Measurements from ENCODE around the gene NVL. TPM values are rescaled to one million over a fixed set of nuclear protein-coding genes. Genes with fewer than 3 reads are reported as not detected.

Gene NVL
- total RNA-seq, 1 experiment from 2014 or later, result 21.9 TPM

DNA sequence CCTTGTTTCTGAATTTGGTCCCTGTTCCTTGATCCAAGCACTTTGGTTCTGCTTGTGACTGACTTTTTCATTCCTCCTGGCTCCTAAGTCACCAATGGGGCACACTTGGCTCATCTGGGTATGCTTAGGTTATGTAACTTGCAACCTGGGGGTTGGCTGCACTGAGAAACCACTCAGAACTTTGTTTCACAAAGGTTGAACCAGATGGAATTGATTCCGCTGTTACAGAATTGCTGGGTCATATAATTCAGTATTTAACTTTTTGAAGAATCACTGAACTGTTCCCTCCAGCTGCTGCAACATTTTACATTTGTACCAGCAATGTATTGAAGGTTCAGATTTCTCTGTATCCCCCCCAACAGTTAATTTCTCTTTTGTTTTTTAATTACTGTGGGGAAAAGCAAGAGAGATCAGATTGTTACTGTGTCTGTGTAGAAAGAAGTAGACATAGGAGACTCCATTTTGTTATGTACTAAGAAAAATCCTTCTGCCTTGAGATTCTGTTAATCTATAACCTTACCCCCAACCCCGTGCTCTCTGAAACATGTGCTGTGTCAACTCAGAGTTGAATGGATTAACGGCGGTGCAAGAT, 9.6 kb upstream of the NVL start:
- Histone ChIP-seq H3K9me3 (ENCODE audit: control insufficient read depth in 1 of 2, insufficient read depth in 1 of 2, low read depth in 1 of 2, low read length in 2 of 2) (peaks cover 8 to 14% of the 10 kb centered on the region in 2 experiments; a peak in 2 of 4 replicates), H3K27ac (ENCODE audit: low read depth, low read length) (no peak overlapping the region), H3K9me2 (ENCODE audit: insufficient read depth) (no peaks in the 10 kb centered on the region), H3K36me3 (ENCODE audit: control insufficient read depth in 1 of 2, insufficient read depth in 2 of 2, low read length in 2 of 2) (no peaks in the 10 kb centered on the region), H3K9ac (ENCODE audit: low read length) (no peak overlapping the region), H3K4me1 (ENCODE audit: control insufficient read depth in 1 of 2, insufficient read depth in 2 of 2, low read length in 2 of 2) (no peaks in the 10 kb centered on the region), H2AFZ (ENCODE audit: low read depth, low read length, poor library complexity, severe bottlenecking) (no peak overlapping the region), H4K20me1 (ENCODE audit: insufficient read depth) (no peaks in the 10 kb centered on the region), H3K4me2 (ENCODE audit: low read length) (no peak overlapping the region), H3K27me3 (ENCODE audit: insufficient read depth, low read length) (no peaks in the 10 kb centered on the region), H3K79me2 (ENCODE audit: insufficient read depth, low read length) (no peaks in the 10 kb centered on the region), H3K4me3 (replicated peaks in 1 of 2; ENCODE audit: low read depth in 1 of 2, low read length in 2 of 2) (no peak overlapping the region)
- intact Hi-C loops (cut with micrococcal nuclease), result loop anchor here (10.0 kb wide), 1 partner anchor 525 kb away; no protein-coding TSS in a partner anchor
- DNase-seq (ENCODE audit: low read depth, low spot score) (no peak), ATAC-seq (no peak)
- ChIA-PET RAD21 (ENCODE audit: low non-redundant PET in 1 of 2, low total read pairs in 2 of 2, uncharacterized antibody in 2 of 2, unreplicated experiment in 2 of 2) (no interaction called here), POLR2A (no interaction called here), CTCF (no interaction called here)
- BruUV-seq (replicated peaks), result no TSS peak
- TF ChIP-seq ZFX (IDR thresholded peaks at IDR 0.05) (no peak), FOSL1 (IDR thresholded peaks at IDR 0.05; ENCODE audit: low read depth) (no peak), ATF3 (IDR thresholded peaks at IDR 0.05) (no peak), CTCF (IDR thresholded peaks at IDR 0.05 in 2 of 3, conservative IDR thresholded peaks at IDR 0.05 in 1 of 3; ENCODE audit: borderline replicate concordance in 1 of 3, insufficient read depth in 1 of 3, low read depth in 2 of 3, low read length in 2 of 3) (no peak), TCF7L2 (IDR thresholded peaks at IDR 0.05; ENCODE audit: borderline replicate concordance, extremely low read depth, insufficient read depth, insufficient read length) (no peak), ZNF274 (IDR thresholded peaks at IDR 0.05; ENCODE audit: low read depth, low read length) (no peak), RAD21 (IDR thresholded peaks at IDR 0.05; ENCODE audit: low read depth) (no peak), EZH2 (IDR thresholded peaks at IDR 0.05) (no peak)

Data from HCT116 (cell line).